Measurements from ENCODE around the gene PRMT1.
A peak's percentile ranks its signal among the peaks of the same experiment; 100 is the strongest.
"Not testable (repeated sequence)": the region's sequence is repeated elsewhere in the genome, so short reads cannot be mapped to it uniquely, and the experiment has no call there.

PRMT1 gene

DNA sequence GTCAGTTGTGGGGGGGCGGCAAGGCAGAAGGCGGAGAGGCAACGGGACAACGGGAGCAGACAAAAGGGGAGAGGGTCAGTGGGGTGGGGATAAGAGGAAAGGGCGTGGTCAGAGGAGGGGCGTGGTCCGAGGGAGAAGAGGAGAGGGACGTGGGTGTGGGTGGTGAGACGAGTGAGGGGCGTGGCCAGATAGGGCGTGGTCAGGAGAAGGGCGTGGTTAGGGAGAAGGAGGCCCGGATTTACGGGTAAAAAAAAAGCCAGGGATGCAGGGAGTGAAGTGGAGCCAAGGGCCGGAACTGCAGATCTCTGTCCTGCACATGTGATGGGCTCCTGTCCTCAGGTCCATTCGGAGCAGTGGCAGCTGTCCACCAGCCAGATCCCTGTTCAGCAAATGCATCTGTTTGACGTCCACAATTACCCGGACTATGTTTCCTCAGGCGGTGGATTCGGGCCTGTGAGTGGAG, 35.4 kb downstream of the PRMT1 start:
- DNase-seq (ENCODE audit: low read depth) = peak; percentile 19
- no peak overlapping the region for H3K4me3 ChIP-seq (ENCODE audit: low read depth, low read length)
- TF ChIP-seq, protein P1, sequence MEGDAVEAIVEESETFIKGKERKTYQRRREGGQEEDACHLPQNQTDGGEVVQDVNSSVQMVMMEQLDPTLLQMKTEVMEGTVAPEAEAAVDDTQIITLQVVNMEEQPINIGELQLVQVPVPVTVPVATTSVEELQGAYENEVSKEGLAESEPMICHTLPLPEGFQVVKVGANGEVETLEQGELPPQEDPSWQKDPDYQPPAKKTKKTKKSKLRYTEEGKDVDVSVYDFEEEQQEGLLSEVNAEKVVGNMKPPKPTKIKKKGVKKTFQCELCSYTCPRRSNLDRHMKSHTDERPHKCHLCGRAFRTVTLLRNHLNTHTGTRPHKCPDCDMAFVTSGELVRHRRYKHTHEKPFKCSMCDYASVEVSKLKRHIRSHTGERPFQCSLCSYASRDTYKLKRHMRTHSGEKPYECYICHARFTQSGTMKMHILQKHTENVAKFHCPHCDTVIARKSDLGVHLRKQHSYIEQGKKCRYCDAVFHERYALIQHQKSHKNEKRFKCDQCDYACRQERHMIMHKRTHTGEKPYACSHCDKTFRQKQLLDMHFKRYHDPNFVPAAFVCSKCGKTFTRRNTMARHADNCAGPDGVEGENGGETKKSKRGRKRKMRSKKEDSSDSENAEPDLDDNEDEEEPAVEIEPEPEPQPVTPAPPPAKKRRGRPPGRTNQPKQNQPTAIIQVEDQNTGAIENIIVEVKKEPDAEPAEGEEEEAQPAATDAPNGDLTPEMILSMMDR (conservative IDR thresholded peaks at IDR 0.05; ENCODE audit: low read depth, low read length) = no peak

DNA sequence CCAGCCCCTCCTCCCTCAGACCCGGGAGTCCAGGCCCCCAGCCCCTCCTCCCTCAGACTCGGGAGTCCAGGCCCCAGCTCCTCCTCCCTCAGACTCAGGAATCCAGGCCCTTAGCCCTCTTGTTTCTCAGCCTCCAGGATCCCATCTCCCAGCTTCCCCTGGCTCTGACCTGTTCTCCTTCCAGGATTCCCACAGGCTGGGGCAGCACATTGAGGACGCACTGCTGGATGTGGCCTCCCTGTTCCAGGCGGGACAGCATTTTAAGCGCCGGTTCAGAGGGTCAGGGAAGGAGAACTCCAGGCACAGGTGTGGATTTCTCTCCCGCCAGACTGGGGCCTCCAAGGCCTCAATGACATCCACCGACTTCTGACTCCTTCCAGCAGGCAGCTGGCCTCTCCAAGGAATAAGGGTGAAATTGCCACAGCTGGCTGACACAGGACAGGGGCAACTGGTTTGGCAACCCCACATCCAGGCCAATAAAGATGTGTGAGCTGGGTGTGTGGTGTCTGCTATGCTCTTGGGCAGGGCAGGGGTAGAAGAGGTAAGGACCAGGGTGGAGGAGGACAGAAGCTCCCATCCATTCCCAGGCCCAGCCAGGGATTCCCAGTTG, 36.3 kb downstream of the PRMT1 start:
- TF ChIP-seq, protein P1 (conservative IDR thresholded peaks at IDR 0.05; ENCODE audit: low read depth, low read length) = no peak
- no peak overlapping the region for H3K4me3 ChIP-seq (ENCODE audit: low read depth, low read length)
- DNase-seq (ENCODE audit: low read depth) = no peak

DNA sequence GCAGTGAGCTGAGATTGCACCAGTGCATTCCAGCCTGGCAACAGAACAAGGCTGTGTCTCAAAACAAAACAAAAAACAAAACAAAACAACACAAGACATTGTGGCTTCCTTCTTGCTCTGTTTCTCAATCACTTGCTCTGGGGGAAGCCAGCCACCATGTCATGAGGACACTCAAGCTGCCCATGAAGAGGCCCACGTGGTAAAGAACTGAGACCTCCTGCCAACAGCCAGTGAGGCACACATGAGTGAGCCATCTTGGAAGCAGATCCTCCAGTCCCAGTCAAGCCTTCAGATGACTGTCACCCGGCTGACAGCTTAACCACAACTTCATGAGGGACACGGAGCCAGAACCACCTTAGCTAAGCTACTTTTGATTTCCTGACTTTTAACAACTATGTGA, 39.1 kb downstream of the PRMT1 start:
- no peak for DNase-seq (ENCODE audit: low read depth)
- no peak overlapping the region for H3K4me3 ChIP-seq (ENCODE audit: low read depth, low read length)
- TF ChIP-seq, protein P1 (conservative IDR thresholded peaks at IDR 0.05; ENCODE audit: low read depth, low read length) = no peak

DNA sequence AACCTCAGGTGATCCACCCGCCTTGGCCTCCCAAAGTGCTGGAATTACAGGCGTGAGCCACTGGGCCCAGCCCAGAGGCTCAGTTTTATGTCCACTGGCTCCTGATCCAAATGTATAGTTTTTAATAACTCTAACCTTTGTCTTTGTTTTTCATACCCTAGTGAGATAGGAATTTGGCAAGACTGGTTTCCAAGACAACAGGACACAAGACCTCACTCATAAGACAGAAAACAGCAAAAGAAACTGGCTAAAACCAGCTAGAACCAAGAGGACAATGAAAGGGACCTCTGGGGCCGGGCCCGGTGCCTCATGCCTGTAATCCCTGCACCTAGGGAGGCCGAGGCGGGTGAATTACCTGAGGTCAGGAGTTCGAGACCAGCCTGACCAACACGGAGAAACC, 41.4 kb downstream of the PRMT1 start:
- DNase-seq (ENCODE audit: low read depth) = peak; percentile 93
- H3K4me3 ChIP-seq (ENCODE audit: low read depth, low read length) = no peak overlapping the region
- TF ChIP-seq, protein P1 (conservative IDR thresholded peaks at IDR 0.05; ENCODE audit: low read depth, low read length) = no peak

DNA sequence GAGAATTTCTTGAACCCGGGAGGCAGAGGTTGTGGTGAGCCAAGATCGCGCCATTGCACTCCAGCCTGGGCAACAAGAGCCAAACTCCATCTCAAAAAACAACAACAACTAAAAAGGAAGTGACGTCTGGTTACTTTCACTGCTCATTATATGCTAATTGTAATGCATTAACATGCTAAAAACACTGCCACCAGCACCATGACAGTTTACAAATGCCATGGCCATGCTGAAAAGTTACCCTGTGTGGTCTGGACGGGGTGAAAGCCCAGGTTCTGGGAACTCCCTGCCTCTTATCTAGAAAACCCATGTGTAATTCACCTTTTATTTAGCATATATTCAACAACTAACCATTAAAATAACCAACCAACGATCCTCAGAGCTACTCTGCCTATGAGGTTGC, 41.9 kb downstream of the PRMT1 start:
- TF ChIP-seq, protein P1 (conservative IDR thresholded peaks at IDR 0.05; ENCODE audit: low read depth, low read length) = no peak
- no peak overlapping the region for H3K4me3 ChIP-seq (ENCODE audit: low read depth, low read length)
- DNase-seq (ENCODE audit: low read depth) = no peak

DNA sequence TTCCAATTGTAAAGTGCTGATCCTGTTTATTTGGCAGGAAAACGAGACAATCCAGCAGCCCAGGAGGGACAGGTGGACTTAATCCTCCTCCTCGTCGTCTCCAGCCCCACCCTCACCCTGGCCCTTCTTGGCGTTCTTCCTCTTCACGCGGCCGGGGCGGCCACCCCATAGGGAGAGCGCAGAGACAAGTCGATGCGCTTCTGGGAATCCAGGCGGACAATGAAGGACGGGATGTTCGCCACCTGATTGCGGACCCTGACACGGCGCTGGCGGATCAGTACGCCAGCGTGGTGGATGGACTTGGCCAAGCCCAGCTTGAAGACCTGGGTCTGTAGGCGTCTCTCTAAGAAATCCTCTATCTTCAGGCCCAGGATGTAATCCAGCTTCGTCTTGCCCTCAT, 42.3 kb downstream of the PRMT1 start:
- H3K4me3 ChIP-seq (ENCODE audit: low read depth, low read length); DNase-seq (ENCODE audit: low read depth): not testable (repeated sequence)

DNA sequence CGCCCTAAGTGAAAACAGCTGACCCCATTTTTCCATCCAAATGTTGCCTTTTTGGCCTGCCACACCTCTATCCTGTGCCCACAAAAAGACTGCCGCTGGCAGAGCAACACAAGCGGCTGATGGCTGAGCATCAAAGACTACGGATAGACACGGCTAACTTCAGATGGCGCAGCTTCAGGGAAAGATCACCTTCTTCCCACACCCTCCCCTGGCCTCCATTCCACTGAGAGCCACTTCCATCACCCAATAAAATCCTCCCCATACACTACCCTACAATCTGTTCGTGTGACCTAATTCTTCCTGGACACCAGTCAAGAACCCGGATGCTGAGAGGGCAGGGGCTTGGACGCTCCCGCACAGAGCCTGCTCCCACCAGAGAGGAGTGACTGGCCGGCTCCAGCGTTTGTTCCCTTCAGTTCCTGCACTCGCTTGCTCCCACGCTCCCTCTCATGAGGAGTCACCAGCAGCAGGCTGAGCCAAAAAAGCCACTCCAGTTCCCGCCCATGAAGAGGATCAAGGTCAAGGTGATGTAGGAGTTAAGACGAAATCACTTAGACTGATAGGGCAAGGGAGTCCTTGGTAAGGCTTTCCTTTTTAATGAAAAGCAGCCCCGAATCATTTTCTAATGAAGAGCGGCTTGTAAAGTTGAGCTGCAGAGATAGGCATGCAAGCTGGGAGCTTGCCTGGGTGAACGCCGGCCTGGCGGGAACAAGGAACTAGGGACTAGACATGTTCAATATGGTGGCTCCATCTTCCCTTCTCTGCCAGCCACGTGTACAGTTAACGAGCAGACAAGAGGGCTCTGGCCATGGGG, 50.4 kb downstream of the PRMT1 start:
- TF ChIP-seq, protein P1 (conservative IDR thresholded peaks at IDR 0.05; ENCODE audit: low read depth, low read length) = no peak
- peak; percentile 54 for DNase-seq (ENCODE audit: low read depth)
- no peak overlapping the region for H3K4me3 ChIP-seq (ENCODE audit: low read depth, low read length)

All from choroid plexus epithelial cell (primary cell).